T-cell (primary cell): ENCODE measurements around the gene PRR13. TPM values are rescaled to one million over a fixed set of nuclear protein-coding genes. Genes with fewer than 3 reads are reported as not detected.

Experiments used
- ATAC-seq, 4 experiments: fragments of 200-7000 bp in 3 of 4; fragments of 150-1000 bp in 1 of 4; cut with Tn5 transposase; replicated peaks in 1 of 4; 1 replicate in 3 of 4; 2 replicates in 1 of 4; pipeline ENCODE4 v1.10.0; 2021; ENCODE audit warnings: moderate library complexity in 3 of 4, mild to moderate bottlenecking in 2 of 4, moderate number of reproducible peaks in 1 of 4
- CTCF ChIA-PET, 2 donors: fragments of 300-600 bp; sonication (Branson Sonifier 250); formaldehyde crosslinking; loops; one replicate each; lab custom pipeline; 2022; ENCODE audit warnings: antibody characterized with exemption in 2 of 2; lab: Charles Lee
- POLR2A ChIA-PET, 2 donors: fragments of 300-600 bp; sonication (Branson Sonifier 250); formaldehyde crosslinking; loops; one replicate each; lab custom pipeline; 2022; ENCODE audit warnings: antibody characterized with exemption in 2 of 2; lab: Charles Lee
- DNase-seq, 35 experiments: peaks; one replicate each; pipeline versions ENCODE4 v3.0.0 to v3.0.0-alpha.2; 2013 to 2023
- H3K27ac ChIP-seq: one replicate; pipeline ENCODE4 v1.5.1; 2013; ENCODE audit warnings: low read length
- H3K27me3 ChIP-seq, 2 experiments: replicated peaks in 1 of 2; 1 replicate in 1 of 2; 2 replicates in 1 of 2; pipeline versions ENCODE4 v1.6.1 to v1.7.0; 2013; ENCODE audit warnings: low read length in 1 of 2, mixed read lengths in 1 of 2; ENCODE audit not compliant: control insufficient read depth in 2 of 2, insufficient read depth in 2 of 2; ENCODE audit errors: extremely low read depth in 1 of 2
- H3K36me3 ChIP-seq, 2 donors: 1 replicate in 1 of 2; 2 replicates in 1 of 2; pipeline versions ENCODE4 v1.6.1 to v1.7.0; 2013; ENCODE audit warnings: low read length in 1 of 2; ENCODE audit not compliant: control insufficient read depth in 2 of 2, insufficient read depth in 1 of 2; ENCODE audit errors: extremely low read depth in 1 of 2
- H3K4me1 ChIP-seq, 2 experiments: 1 replicate in 1 of 2; 2 replicates in 1 of 2; pipeline versions ENCODE4 v1.6.1 to v1.7.0; 2013; ENCODE audit warnings: low read length in 2 of 2, mixed read lengths in 1 of 2; ENCODE audit not compliant: insufficient read depth in 2 of 2, control insufficient read depth in 1 of 2; ENCODE audit errors: extremely low read depth in 1 of 2
- H3K4me3 ChIP-seq, 2 donors: 1 replicate in 1 of 2; 2 replicates in 1 of 2; pipeline versions ENCODE4 v1.5.1 to v1.7.0; 2013; ENCODE audit warnings: mild to moderate bottlenecking in 2 of 2, low read length in 1 of 2, moderate library complexity in 1 of 2; ENCODE audit not compliant: control insufficient read depth in 1 of 2; ENCODE audit errors: extremely low read depth in 1 of 2
- H3K9me3 ChIP-seq: 2 replicates; pipeline ENCODE4 v1.7.0; 2013
- H3K27ac Mint-ChIP-seq, 2 donors: one replicate each; pipeline ENCODE4 v1.8.0; 2020 to 2021; ENCODE audit warnings: mild to moderate bottlenecking in 2 of 2, mixed read lengths in 2 of 2
- H3K27me3 Mint-ChIP-seq, 2 donors: one replicate each; pipeline ENCODE4 v1.8.0; 2021 to 2022; ENCODE audit warnings: mixed read lengths in 2 of 2
- H3K36me3 Mint-ChIP-seq: one replicate; pipeline ENCODE4 v1.8.0; 2021; ENCODE audit warnings: mixed read lengths
- H3K4me1 Mint-ChIP-seq, 3 donors: one replicate each; pipeline ENCODE4 v1.8.0; 2020 to 2022; ENCODE audit warnings: mixed read lengths in 3 of 3, mild to moderate bottlenecking in 1 of 3
- H3K4me3 Mint-ChIP-seq, 3 donors: one replicate each; pipeline ENCODE4 v1.8.0; 2020 to 2022; ENCODE audit warnings: mild to moderate bottlenecking in 3 of 3, mixed read lengths in 3 of 3, moderate library complexity in 3 of 3
- H3K9me3 Mint-ChIP-seq, 3 donors: one replicate each; pipeline ENCODE4 v1.8.0; 2020 to 2022; ENCODE audit warnings: mixed read lengths in 3 of 3
- WGBS: methylation state at CpG from one replicate; pipeline ENCODE4 v1.1.5; 2013; ENCODE audit warnings: missing lambda C conversion rate; ENCODE audit not compliant: insufficient coverage; 5-methylcytosine and 5-hydroxymethylcytosine counted together
- total RNA-seq, 35 experiments: library from RNA in 6 of 35; stranded (reverse) in 6 of 35; fragments of 120-200 nt in 1 of 35; gene quantifications; one replicate each; pipeline versions ENCODE4 v1.2.1 to v1.2.4 and lab custom pipeline; 2013 to 2026

Gene PRR13
- total RNA-seq, 5 donors from 2014 or later (not counting 1 experiment from before 2014, with no cell fraction given) = 175 to 215 (median 187) TPM

DNA sequence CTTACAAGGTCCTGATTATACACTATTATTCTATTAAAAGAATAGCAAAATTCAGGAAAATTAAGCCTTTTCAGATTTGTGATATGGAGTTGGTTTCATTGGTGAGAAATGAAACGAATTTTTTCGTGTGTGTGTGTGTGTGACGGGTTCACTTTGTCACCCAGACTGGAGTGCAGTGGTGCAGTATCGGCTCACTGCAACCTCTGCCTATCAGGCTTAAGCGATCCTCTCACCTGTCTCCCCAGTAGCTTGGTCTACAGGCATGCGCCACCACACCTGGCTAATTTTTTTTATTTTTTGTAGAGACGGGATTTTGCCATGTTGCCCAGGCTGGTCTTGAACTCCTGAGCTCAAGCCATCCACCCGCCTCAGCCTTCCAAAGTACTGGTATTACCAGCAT lies 20.1 kb downstream of the PRR13 start:
- no peak overlapping the region for H3K27ac ChIP-seq
- peaks cover 66% of the 10 kb centered on the region for H3K36me3 Mint-ChIP-seq
- ChIA-PET CTCF (interaction anchor here (0.5 to 1.0 kb wide), 2 partner anchors 10 to 20 kb away, joined by 3 to 7 read pairs; no protein-coding TSS in a partner anchor), POLR2A (interaction anchor here in 1 of 2 donors (0.6 kb wide), 1 partner anchor 135 kb away, joined by 3 read pairs; no protein-coding TSS in a partner anchor)
- DNase-seq (no peak), ATAC-seq (no peak)
- H3K27me3 ChIP-seq = no peaks in the 10 kb centered on the region
- no CpG with 5 or more reads among the region's 8 CpGs for WGBS
- H3K27ac Mint-ChIP-seq = no peak overlapping the region
- H3K4me1 ChIP-seq = peaks cover 0 to 3% of the 10 kb centered on the region in 2 experiments
- H3K9me3 Mint-ChIP-seq = no peaks in the 10 kb centered on the region
- no peak overlapping the region for H3K4me3 Mint-ChIP-seq
- no peaks in the 10 kb centered on the region for H3K27me3 Mint-ChIP-seq
- H3K4me1 Mint-ChIP-seq = peaks cover 36 to 40% (median 38%) of the 10 kb centered on the region in 3 donors
- H3K9me3 ChIP-seq = no peaks in the 10 kb centered on the region
- H3K36me3 ChIP-seq = peaks cover 14 to 100% of the 10 kb centered on the region in 2 donors
- H3K4me3 ChIP-seq = no peak overlapping the region

DNA sequence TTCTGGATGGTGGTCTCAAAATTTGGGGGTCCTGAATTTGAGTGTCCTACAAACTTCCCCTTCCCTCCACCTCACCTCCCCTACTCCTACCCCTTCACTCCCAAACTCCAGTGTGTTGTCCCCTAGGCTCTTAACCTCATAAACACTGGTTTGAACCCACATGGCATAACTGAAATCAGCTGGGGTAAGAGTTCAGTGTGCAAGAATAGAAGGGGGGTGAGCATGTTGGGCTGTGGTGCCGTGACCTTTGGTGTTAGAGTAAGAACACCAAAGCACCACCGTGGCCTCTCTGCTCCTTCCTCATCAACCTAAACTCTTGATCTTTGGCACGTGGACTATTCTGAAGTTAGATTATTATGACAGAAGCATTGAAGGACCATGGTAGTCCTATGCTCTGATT lies 21.4 kb downstream of the PRR13 start:
- POLR2A ChIA-PET = no interaction called here
- CTCF ChIA-PET = no interaction called here
- Histone ChIP-seq H3K4me3 (no peak overlapping the region), H3K4me1 (peaks cover 0 to 3% of the 10 kb centered on the region in 2 experiments), H3K27ac (no peak overlapping the region), H3K27me3 (no peaks in the 10 kb centered on the region), H3K36me3 (peaks cover 18 to 100% of the 10 kb centered on the region in 2 donors), H3K9me3 (no peaks in the 10 kb centered on the region)
- peak overlapping the region in 1 of 2 donors; percentile 12 for H3K27ac Mint-ChIP-seq
- H3K9me3 Mint-ChIP-seq = no peaks in the 10 kb centered on the region
- no CpG with 5 or more reads among the region's 3 CpGs for WGBS
- peaks cover 42 to 48% (median 45%) of the 10 kb centered on the region in 3 donors for H3K4me1 Mint-ChIP-seq
- ATAC-seq (no peak), DNase-seq (no peak)
- H3K27me3 Mint-ChIP-seq = no peaks in the 10 kb centered on the region
- peaks cover 72% of the 10 kb centered on the region for H3K36me3 Mint-ChIP-seq
- H3K4me3 Mint-ChIP-seq = no peak overlapping the region

DNA sequence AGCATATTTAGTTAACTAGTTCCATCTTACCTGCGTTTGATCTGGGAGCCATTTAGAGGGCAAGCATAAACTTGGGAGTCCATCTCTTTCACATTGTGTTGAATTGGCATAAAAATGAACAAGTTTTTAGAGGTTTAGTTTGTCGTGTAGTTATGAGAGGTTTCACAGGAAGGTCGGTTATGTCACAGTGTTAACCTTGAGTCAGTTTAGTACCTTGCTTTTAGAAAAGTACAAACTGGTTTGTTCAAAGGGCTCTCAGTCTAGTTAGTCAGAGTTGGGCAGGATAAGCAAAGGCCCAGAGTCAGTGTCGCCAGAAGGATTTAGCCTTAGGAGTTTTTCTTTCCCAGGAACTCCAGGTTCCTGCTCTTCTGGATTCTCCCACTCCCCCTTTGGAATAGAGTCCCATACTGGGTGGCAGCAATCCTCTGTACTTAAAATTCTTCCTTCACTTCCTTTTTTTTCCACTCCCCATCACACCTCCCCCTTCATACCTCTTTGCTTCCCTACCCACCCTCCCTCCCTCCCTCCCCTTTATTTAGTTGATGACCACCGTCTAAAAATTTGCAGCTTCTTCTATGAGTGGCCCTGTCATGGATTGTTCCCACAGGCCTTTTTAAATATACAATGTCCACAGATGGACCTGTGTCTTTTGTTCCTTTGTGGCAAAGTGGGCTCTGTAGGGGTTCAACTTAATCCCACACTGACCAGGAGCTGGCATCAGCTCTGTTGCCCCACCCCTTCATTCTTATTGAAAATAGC lies 22.4 kb downstream of the PRR13 start:
- ChIA-PET CTCF (interaction anchor here in 1 of 2 donors (0.9 to 1.4 kb wide), 3 partner anchors 9 to 45 kb away, joined by 3 to 7 read pairs (median 4); no protein-coding TSS in a partner anchor), POLR2A (interaction anchor here in 1 of 2 donors (1.0 kb wide), 1 partner anchor 10 kb away, joined by 3 read pairs; no protein-coding TSS in a partner anchor)
- H3K36me3 ChIP-seq = peaks cover 26 to 99% of the 10 kb centered on the region in 2 donors
- no peaks in the 10 kb centered on the region for H3K9me3 ChIP-seq
- peaks cover 0 to 3% of the 10 kb centered on the region in 2 experiments for H3K4me1 ChIP-seq
- Mint-ChIP-seq H3K4me3 (no peak overlapping the region), H3K4me1 (peaks cover 41 to 52% (median 44%) of the 10 kb centered on the region in 3 donors), H3K36me3 (peaks cover 71% of the 10 kb centered on the region), H3K27me3 (no peaks in the 10 kb centered on the region), H3K9me3 (no peaks in the 10 kb centered on the region), H3K27ac (no peak overlapping the region)
- DNase-seq = no peak
- H3K4me3 ChIP-seq = no peak overlapping the region
- H3K27me3 ChIP-seq = no peaks in the 10 kb centered on the region
- no CpG with 5 or more reads among the region's 5 CpGs for WGBS
- ATAC-seq = no peak
- no peak overlapping the region for H3K27ac ChIP-seq

DNA sequence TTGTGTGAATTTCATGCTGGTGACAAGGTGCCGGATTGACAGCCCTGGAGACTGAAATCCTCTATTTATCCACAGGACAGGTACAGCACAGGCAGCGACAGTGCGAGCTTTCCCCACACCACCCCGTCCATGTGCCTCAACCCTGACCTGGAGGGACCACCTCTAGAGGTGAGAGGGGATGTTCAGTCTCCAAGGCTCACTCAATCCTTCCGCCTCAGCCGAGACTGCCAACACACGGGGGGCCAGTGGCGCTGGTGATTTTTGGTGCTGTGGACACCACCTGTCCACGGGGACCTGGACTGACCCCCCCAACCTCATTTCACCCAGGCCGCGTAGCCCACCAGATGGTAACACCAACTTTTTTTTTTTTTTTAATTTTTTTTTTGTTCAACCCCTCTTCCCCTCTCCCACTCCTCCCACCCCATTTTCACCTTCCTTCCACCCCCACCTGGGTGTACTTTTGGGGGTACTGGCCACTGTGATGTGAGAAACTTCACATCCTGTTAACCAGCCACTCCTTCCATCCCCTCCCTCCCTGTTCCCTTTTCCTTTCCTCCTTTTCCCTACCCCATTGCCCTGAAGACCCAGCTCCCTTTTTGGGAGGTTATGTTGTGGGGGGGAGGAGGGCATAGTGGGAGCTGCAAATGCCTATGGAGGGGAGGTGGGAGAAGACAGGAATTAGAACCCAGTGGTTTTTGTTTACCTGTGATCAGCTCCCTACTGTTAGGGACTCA lies 23.3 kb downstream of the PRR13 start:
- peak overlapping the region in 1 of 2 donors; percentile 61 for H3K27ac Mint-ChIP-seq
- peaks cover 26 to 99% of the 10 kb centered on the region in 2 donors for H3K36me3 ChIP-seq
- 90% methylated on average over 2 of the region's 11 CpGs for WGBS
- POLR2A ChIA-PET = interaction anchor here (0.5 to 1.2 kb wide), 3 partner anchors 9 to 194 kb away, joined by 3 read pairs; no protein-coding TSS in a partner anchor
- no peaks in the 10 kb centered on the region for H3K27me3 ChIP-seq
- H3K27me3 Mint-ChIP-seq = no peaks in the 10 kb centered on the region
- H3K36me3 Mint-ChIP-seq = peaks cover 66% of the 10 kb centered on the region
- peaks cover 39 to 49% (median 40%) of the 10 kb centered on the region in 3 donors for H3K4me1 Mint-ChIP-seq
- CTCF ChIA-PET = interaction anchor here (0.6 to 1.4 kb wide), 7 partner anchors 8 to 44 kb away, joined by 3 to 8 read pairs (median 5); no protein-coding TSS in a partner anchor
- no peaks in the 10 kb centered on the region for H3K9me3 Mint-ChIP-seq
- no peaks in the 10 kb centered on the region for H3K9me3 ChIP-seq
- H3K4me1 ChIP-seq = peaks cover 0 to 3% of the 10 kb centered on the region in 2 experiments
- no peak overlapping the region for H3K27ac ChIP-seq
- H3K4me3 Mint-ChIP-seq = no peak overlapping the region
- DNase-seq (no peak), ATAC-seq (no peak)
- H3K4me3 ChIP-seq = no peak overlapping the region

DNA sequence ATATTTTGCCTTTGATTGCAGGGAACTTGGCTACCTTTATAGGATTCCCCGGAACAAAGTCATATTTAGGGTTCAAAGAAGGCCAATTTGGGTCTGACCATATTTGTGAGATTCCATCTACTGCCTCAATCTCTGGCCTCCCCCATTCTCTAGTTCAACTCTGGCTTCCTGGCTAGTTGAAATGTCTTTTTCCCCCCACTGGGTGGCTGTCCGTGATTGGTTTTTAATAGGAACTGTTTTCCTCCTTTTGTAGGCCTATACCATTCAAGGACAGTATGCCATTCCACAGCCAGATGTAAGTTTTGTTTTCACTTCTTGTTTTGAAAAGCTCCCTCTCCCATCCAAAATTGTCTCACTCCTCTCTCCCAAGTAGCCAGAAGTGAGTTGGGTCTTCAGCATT lies 24.1 kb downstream of the PRR13 start:
- H3K4me1 Mint-ChIP-seq = peaks cover 32 to 42% (median 34%) of the 10 kb centered on the region in 3 donors
- no peak overlapping the region for H3K4me3 Mint-ChIP-seq
- peaks cover 61% of the 10 kb centered on the region for H3K36me3 Mint-ChIP-seq
- H3K27me3 Mint-ChIP-seq = no peaks in the 10 kb centered on the region
- H3K9me3 Mint-ChIP-seq = no peaks in the 10 kb centered on the region
- Histone ChIP-seq H3K27me3 (no peaks in the 10 kb centered on the region), H3K36me3 (peaks cover 30 to 99% of the 10 kb centered on the region in 2 donors), H3K9me3 (no peaks in the 10 kb centered on the region), H3K4me1 (peaks cover 0 to 10% of the 10 kb centered on the region in 2 experiments), H3K27ac (no peak overlapping the region), H3K4me3 (no peak overlapping the region)
- DNase-seq (no peak), ATAC-seq (no peak)
- CTCF ChIA-PET = interaction anchor here (0.6 to 1.0 kb wide), 2 partner anchors 26 to 43 kb away, joined by 3 to 5 read pairs; no protein-coding TSS in a partner anchor
- POLR2A ChIA-PET = interaction anchor here (0.5 to 1.2 kb wide), 2 partner anchors 10 to 13 kb away, joined by 3 read pairs; no protein-coding TSS in a partner anchor
- 100% methylated on average over 1 of the region's 2 CpGs for WGBS
- peak overlapping the region in 1 of 2 donors; percentile 34 for H3K27ac Mint-ChIP-seq

DNA sequence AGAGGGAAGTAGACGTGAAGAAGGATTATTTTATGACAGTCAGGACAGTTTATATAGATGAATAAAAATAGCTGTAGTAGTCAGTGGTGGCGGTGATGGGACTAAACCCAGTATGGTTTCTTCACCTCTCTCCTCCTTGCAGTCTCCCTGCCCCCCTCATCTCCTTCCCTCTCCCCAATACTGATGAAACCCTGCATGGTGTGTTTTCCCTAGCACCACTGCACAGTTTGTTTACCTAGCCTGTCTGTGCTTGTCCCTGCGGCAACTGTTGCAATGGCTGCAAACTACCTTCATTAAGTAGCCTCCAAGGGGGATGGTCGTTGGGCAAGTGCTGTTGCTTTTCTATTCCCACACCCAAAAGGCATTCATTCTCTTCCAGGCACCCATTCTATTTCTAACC lies 25.1 kb downstream of the PRR13 start:
- no peaks in the 10 kb centered on the region for H3K9me3 Mint-ChIP-seq
- peaks cover 32 to 43% (median 33%) of the 10 kb centered on the region in 3 donors for H3K4me1 Mint-ChIP-seq
- H3K36me3 Mint-ChIP-seq = peaks cover 60% of the 10 kb centered on the region
- peak overlapping the region in 1 of 2 donors; percentile 21 for H3K27ac Mint-ChIP-seq
- DNase-seq (no peak), ATAC-seq (no peak)
- H3K9me3 ChIP-seq = no peaks in the 10 kb centered on the region
- H3K4me3 ChIP-seq = no peak overlapping the region
- WGBS = 93% methylated on average over 3 of the region's 4 CpGs
- peaks cover 0 to 10% of the 10 kb centered on the region in 2 experiments for H3K4me1 ChIP-seq
- no peaks in the 10 kb centered on the region for H3K27me3 Mint-ChIP-seq
- no peaks in the 10 kb centered on the region for H3K27me3 ChIP-seq
- no peak overlapping the region for H3K4me3 Mint-ChIP-seq
- ChIA-PET CTCF (no interaction called here), POLR2A (no interaction called here)
- peaks cover 30 to 98% of the 10 kb centered on the region in 2 donors for H3K36me3 ChIP-seq
- no peak overlapping the region for H3K27ac ChIP-seq
